Epithelial cell of esophagus (primary cell): ENCODE measurements around the gene LTBP3.
A peak's percentile ranks its signal among the peaks of the same experiment; 100 is the strongest.

Experiments used
- DNase-seq: peaks from one replicate; pipeline ENCODE4 v3.0.0; 2010; ENCODE audit warnings: low read depth
- H3K4me3 ChIP-seq: 2 replicates; pipeline ENCODE4 v1.5.1; 2011; ENCODE audit warnings: mild to moderate bottlenecking, low read length, control low read depth
- TF ChIP-seq, protein P1 (sequence below): IDR thresholded peaks from 2 replicates; pipeline ENCODE4 v1.5.1; 2011; ENCODE audit warnings: low read depth, mild to moderate bottlenecking, low read length, control low read depth, inconsistent platforms; ENCODE audit not compliant: insufficient read depth; ENCODE audit errors: missing control alignments

Gene LTBP3

DNA sequence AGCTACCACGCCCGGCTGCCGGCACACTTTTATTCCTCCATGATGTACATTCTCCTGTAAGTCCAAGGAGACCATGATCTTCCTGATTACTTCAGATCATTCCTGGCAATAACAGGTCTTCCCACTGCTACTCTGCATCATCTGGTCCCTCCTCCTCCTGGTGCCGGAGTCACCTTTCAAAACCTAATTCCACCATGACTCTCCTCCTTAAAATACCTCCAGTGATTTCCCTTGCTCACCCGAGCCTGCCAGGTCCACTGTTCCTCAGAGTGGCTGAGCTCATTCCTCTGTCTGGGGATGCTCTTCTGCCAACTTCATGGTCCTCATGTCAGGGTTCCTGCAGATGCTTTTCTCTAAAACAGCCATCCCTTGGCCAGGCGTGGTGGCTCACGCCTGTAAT lies 3.9 kb upstream of the LTBP3 start:
- TF ChIP-seq, protein P1, sequence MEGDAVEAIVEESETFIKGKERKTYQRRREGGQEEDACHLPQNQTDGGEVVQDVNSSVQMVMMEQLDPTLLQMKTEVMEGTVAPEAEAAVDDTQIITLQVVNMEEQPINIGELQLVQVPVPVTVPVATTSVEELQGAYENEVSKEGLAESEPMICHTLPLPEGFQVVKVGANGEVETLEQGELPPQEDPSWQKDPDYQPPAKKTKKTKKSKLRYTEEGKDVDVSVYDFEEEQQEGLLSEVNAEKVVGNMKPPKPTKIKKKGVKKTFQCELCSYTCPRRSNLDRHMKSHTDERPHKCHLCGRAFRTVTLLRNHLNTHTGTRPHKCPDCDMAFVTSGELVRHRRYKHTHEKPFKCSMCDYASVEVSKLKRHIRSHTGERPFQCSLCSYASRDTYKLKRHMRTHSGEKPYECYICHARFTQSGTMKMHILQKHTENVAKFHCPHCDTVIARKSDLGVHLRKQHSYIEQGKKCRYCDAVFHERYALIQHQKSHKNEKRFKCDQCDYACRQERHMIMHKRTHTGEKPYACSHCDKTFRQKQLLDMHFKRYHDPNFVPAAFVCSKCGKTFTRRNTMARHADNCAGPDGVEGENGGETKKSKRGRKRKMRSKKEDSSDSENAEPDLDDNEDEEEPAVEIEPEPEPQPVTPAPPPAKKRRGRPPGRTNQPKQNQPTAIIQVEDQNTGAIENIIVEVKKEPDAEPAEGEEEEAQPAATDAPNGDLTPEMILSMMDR, result no peak
- no peak overlapping the region for H3K4me3 ChIP-seq
- DNase-seq, result no peak

DNA sequence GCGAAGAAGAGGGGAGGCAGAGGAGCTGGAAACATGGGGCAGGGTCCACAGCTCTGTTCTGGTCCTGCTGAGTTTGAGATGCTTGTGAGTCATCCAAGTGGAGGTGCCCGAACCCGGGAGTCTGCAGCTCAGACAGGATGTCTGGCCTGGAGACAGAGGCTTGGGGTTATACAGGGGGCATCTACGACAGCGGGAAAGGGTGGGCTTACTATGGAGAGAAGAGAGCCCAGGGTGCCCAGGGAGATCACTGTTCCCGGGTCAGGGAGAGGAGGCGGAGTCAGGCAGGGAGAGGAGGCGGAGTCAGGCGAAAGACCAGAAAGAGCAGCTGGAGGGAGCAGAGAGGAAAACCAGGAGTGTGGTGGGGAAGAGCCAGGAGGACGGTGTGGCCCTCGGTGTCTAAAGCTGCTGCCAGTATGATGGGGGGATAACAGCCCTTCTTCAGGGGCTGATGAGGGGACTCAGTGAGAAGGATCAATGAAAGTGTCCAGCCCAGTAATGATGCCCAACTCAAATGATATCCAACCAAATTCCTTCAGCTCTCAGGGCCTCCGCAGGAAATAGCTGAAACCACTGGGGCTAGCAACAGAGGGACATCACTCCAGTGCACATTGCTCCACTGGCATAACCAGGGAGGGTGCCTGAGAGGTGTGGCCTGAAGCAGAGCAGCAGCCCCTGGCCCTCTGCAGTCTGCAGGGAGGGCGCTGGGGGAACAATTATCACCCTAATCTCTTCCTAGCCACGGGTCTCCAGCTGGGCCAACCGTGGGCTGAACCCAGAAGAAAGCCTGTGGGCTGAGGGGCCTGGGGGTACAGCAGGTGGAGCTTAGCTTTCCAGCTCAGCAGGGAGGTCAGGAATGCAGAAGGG lies 2.6 kb upstream of the LTBP3 start:
- TF ChIP-seq, protein P1, result no peak
- DNase-seq, result no peak
- no peak overlapping the region for H3K4me3 ChIP-seq

DNA sequence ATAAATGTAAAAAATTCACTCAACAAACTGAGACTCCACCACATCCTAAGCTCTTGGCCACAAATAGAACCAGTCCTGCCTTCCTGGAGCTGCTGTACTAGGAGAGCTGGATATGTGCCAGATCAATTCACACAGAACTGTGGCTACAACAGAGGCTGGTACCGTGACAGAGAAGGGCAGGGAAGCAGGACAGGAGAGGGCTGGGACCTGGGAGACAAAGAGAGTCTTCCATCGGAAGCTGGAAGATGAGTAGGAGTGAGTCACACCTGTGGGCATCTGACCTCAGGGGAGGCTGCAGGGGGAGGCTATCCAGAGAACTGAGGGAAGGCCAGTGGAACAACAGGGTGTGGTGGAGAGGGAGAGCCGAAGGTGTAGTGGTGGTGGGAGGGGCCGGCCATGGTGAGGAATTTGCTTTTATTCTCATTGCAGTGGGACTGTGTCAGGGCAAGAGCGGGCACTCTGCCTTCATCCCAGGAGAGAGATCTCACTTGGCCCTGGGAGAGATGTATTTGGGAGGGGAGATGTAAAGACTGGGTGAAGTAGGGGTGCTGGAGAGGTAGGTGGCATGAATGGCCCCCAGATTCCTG lies 1.9 kb upstream of the LTBP3 start:
- TF ChIP-seq, protein P1, result no peak
- DNase-seq, result peak; percentile 69
- H3K4me3 ChIP-seq, result no peak overlapping the region

DNA sequence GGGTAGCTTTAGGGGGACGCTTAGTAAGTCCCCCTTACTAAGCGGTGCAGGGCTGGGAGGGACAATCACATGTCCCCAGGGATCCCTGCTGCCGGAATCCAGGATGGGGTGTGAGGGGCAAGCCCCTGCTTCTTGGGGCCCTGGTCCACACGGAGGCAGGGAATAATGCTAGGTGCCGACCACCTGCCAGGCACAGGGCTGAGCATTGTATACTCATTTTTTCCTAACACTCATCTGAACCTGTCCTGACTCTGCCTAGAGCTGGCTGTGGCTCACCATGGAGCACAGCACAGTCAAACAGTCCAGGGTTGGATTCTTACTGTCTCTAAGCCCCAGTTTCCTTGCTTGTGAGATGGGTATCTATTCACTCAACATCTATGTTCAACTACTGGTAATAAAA lies 1.4 kb upstream of the LTBP3 start:
- no peak for DNase-seq
- H3K4me3 ChIP-seq, result no peak overlapping the region

DNA sequence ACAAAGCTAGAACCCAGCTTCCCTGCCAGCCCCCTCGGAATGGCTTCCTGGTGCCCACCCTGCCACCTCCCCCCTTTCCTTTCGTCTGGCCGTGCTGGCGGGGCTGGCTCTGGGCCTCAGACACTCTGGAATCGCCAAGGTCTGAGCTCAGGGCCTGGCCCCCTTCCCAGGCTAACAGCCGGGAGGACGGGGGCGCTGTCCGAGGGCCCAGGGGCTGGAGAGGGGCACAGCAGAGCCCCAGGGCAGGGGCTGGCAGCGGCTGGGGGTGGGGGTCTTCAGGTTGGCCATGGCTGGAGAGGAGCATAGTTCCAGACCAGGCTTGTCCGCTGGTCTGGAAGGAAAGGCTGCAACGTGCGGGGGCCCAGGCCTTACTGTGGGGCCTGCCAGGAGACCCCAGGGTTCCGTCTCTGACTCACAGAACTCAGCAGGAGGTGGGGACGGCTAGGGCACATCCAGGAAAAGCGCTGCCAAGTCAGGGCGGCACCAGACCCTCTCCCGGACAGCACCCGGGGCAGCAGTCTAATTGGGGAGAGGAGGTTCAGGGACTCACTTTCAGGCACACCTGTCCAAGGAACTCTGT lies 861 bp upstream of the LTBP3 start:
- no peak overlapping the region for H3K4me3 ChIP-seq
- TF ChIP-seq, protein P1, result no peak
- no peak for DNase-seq

More for the DNA sequence above, 1.4 kb upstream of the LTBP3 start:
- TF ChIP-seq, protein P1, result no peak

DNA sequence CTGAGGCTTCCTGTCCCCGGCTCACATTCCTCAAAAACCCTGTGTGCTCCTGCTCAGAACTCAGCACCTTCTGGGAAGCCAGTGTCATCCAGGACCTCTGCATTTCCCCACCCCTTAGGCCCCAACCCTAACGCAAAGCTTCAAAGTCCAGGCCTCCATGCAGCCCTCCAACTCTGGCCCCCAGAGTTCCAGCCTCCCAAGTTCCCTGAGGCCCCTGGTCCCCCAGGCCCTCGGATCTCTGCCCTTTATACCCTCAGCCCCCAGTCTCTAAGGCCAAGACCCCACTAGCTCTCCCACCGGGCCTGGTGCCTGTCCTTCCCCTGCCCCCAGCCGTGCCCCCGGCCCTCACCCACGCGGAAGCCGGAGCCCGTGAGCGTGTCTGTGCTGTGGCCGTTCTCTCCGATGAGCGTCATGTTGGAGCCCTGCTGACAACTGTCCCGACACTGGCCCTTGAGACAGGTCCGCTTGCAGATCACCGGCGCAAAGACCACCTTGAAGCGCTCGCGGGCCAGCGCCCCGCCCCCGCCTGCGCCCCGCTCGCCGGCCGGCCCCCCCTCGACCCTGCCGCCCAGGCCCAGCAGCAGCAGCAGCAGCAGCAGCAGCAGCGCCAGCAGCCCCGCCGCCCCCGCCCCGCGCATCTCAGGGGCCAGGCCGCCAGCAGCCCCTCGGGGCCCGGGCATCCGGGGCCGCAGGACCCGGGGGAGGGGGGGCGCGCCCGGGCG lies 718 bp downstream of the LTBP3 start:
- H3K4me3 ChIP-seq, result peak overlapping the region; percentile 42
- DNase-seq, result no peak
- TF ChIP-seq, protein P1, result no peak
